ENCODE results near the gene CPOX. TPM values are rescaled to one million over a fixed set of nuclear protein-coding genes. Genes with fewer than 3 reads are reported as not detected.
"Not testable (repeated sequence)": the region's sequence is repeated elsewhere in the genome, so short reads cannot be mapped to it uniquely, and the experiment has no call there.

CPOX gene
- 32.5 and 38.3 TPM in 2 replicates for total RNA-seq (2014; rRNA removed; shearing (Covaris generic))
- polyA plus RNA-seq (2016; fragmentation: Nextera tagmentation; extraction: Ambion mirVana) = 12.4 and 13.3 TPM in 2 replicates
- long read RNA-seq, partial matches to known transcripts = 0 of 2 reads
- long read RNA-seq, other reads (novel, unspliced or antisense) = 1 of 2 reads

- Mint-ChIP-seq H3K27ac (peak within 1 kb of the TSS; percentile 92; the same call in 1 of the 2 replicates), H3K4me3 (peak within 1 kb of the TSS; percentile 97), H3K27me3 (ENCODE audit: insufficient read depth, low read depth, poor library complexity) (peaks cover 8% of the 10 kb centered on the region), H3K9me3 (no peaks in the 10 kb centered on the region), H3K4me1 (peaks cover 22% of the 10 kb centered on the region), H3K36me3 (ENCODE audit: low read depth) (peaks cover 23% of the 10 kb centered on the region)
- Histone ChIP-seq H3K27ac (ENCODE audit: low read depth) (no peak within 1 kb of the TSS; the same call in 1 of the 2 replicates), H3K4me3 (peak within 1 kb of the TSS; percentile 90), H3F3A (replicated peaks; ENCODE audit: low read depth) (no peaks in the 10 kb centered on the region), H2AFZ (peak within 1 kb of the TSS; percentile 92), H3K27me3 (ENCODE audit: insufficient read depth) (no peaks in the 10 kb centered on the region), H4K20me1 (replicated peaks; ENCODE audit: insufficient read depth) (peaks cover 7% of the 10 kb centered on the region), H3K79me2 (replicated peaks; ENCODE audit: insufficient read depth) (peaks cover 11% of the 10 kb centered on the region), H3K36me3 (ENCODE audit: insufficient read depth) (peaks cover 19% of the 10 kb centered on the region), H3K4me1 (ENCODE audit: insufficient read depth) (peaks cover 12% of the 10 kb centered on the region), H3K4me2 (peak within 1 kb of the TSS; percentile 78), H3K9me2 (ENCODE audit: insufficient read depth) (no peaks in the 10 kb centered on the region)
- ATAC-seq = peak; percentile 95
- peak; percentile 95 for DNase-seq (ENCODE audit: low spot score)
- no peak for TF ChIP-seq STAT1 (IDR thresholded peaks at IDR 0.05; ENCODE audit: unreplicated experiment)
- TF ChIP-seq POLR2AphosphoS5 (IDR thresholded peaks at IDR 0.05; ENCODE audit: low read depth) = peak; percentile 81
- TF ChIP-seq ETS1 (IDR thresholded peaks at IDR 0.05) = peak; percentile 80
- TF ChIP-seq CREB1 (CRISPR knock-in tag; IDR thresholded peaks at IDR 0.05; ENCODE audit: low read depth) = peak; percentile 64
- no peak for TF ChIP-seq EZH2phosphoT487 (IDR thresholded peaks at IDR 0.05; ENCODE audit: unreplicated experiment)
These were observed at the start of gene CPOX for GRCh38 chr3:98593046-98593936. TSS of gene CPOX (minus strand) at chr3:98593611. CDS start at chr3:98593504, 107 bp downstream.

- not testable (repeated sequence) for DNase-seq (ENCODE audit: low spot score); H3K9me2 ChIP-seq (ENCODE audit: insufficient read depth); H3K9me3 Mint-ChIP-seq; H3K27ac Mint-ChIP-seq; H3K4me2 ChIP-seq; ATAC-seq; H3K4me1 Mint-ChIP-seq; H3K27me3 ChIP-seq (ENCODE audit: insufficient read depth); H3F3A ChIP-seq (replicated peaks; ENCODE audit: low read depth); H3K27me3 Mint-ChIP-seq (ENCODE audit: insufficient read depth, low read depth, poor library complexity); H3K4me3 Mint-ChIP-seq; H2AFZ ChIP-seq; H3K36me3 ChIP-seq (ENCODE audit: insufficient read depth); H4K20me1 ChIP-seq (replicated peaks; ENCODE audit: insufficient read depth); H3K27ac ChIP-seq (ENCODE audit: low read depth); H3K36me3 Mint-ChIP-seq (ENCODE audit: low read depth); H3K4me1 ChIP-seq (ENCODE audit: insufficient read depth); H3K79me2 ChIP-seq (replicated peaks; ENCODE audit: insufficient read depth); H3K4me3 ChIP-seq
These were observed 49.4 kb upstream of the CPOX start for GRCh38 chr3:98642769-98643168.

GRCh38 chr3:98641756-98642155 is 48.3 kb upstream of the CPOX start:
- not testable (repeated sequence) for H3K27ac Mint-ChIP-seq; DNase-seq (ENCODE audit: low spot score)

GRCh38 chr3:98638515-98638914 is 45.1 kb upstream of the CPOX start:
- not testable (repeated sequence) for H3K9me2 ChIP-seq (ENCODE audit: insufficient read depth); H3K79me2 ChIP-seq (replicated peaks; ENCODE audit: insufficient read depth); H3K4me3 Mint-ChIP-seq; H3K36me3 Mint-ChIP-seq (ENCODE audit: low read depth); DNase-seq (ENCODE audit: low spot score); ATAC-seq; H3K9me3 Mint-ChIP-seq; H3K27me3 Mint-ChIP-seq (ENCODE audit: insufficient read depth, low read depth, poor library complexity); H3K4me1 ChIP-seq (ENCODE audit: insufficient read depth); H2AFZ ChIP-seq; H3K27ac Mint-ChIP-seq; H3K4me1 Mint-ChIP-seq; H3K27me3 ChIP-seq (ENCODE audit: insufficient read depth); H4K20me1 ChIP-seq (replicated peaks; ENCODE audit: insufficient read depth); H3K27ac ChIP-seq (ENCODE audit: low read depth); H3K4me2 ChIP-seq; H3K36me3 ChIP-seq (ENCODE audit: insufficient read depth); H3F3A ChIP-seq (replicated peaks; ENCODE audit: low read depth); H3K4me3 ChIP-seq

More at GRCh38 chr3:98641756-98642155, 48.3 kb upstream of the CPOX start:
- H3K79me2 ChIP-seq (replicated peaks; ENCODE audit: insufficient read depth); H4K20me1 ChIP-seq (replicated peaks; ENCODE audit: insufficient read depth); H3K36me3 ChIP-seq (ENCODE audit: insufficient read depth); H3K4me3 Mint-ChIP-seq; H3K9me3 Mint-ChIP-seq; H3K4me2 ChIP-seq; H3K4me1 Mint-ChIP-seq; H3K4me3 ChIP-seq; H2AFZ ChIP-seq; H3K27me3 ChIP-seq (ENCODE audit: insufficient read depth); ATAC-seq; H3K4me1 ChIP-seq (ENCODE audit: insufficient read depth); H3K36me3 Mint-ChIP-seq (ENCODE audit: low read depth); H3K27me3 Mint-ChIP-seq (ENCODE audit: insufficient read depth, low read depth, poor library complexity); H3K27ac ChIP-seq (ENCODE audit: low read depth); H3F3A ChIP-seq (replicated peaks; ENCODE audit: low read depth); H3K9me2 ChIP-seq (ENCODE audit: insufficient read depth): not testable (repeated sequence)

Data from GM23338 (cell line).